Stimulated activated CD4-positive, alpha-beta T cell treated with anti-CD3 and anti-CD28 coated beads, TNF-alpha, amount 100 ng/mL, for 48 hours (primary cell): ENCODE measurements around the gene NFAM1.

Experiments used
- DNase-seq, 3 donors: peaks; one replicate each; pipeline ENCODE4 v3.0.0-alpha.2; 2020; ENCODE audit warnings: low read depth in 3 of 3

Gene NFAM1

GRCh38 chr22:42414565-42415303 is 17.5 kb downstream of the NFAM1 start:
- no peak for DNase-seq

- DNase-seq = no peak
Observed at GRCh38 chr22:42414021-42414420, 18.2 kb downstream of the NFAM1 start.

GRCh38 chr22:42412744-42413333 is 19.4 kb downstream of the NFAM1 start:
- DNase-seq = no peak

GRCh38 chr22:42410708-42411107 is 21.5 kb downstream of the NFAM1 start:
- no peak for DNase-seq

GRCh38 chr22:42408810-42409529 is 23.2 kb downstream of the NFAM1 start:
- DNase-seq = no peak

GRCh38 chr22:42408276-42408675 is 23.9 kb downstream of the NFAM1 start:
- DNase-seq = no peak

GRCh38 chr22:42404266-42404665 is 27.9 kb downstream of the NFAM1 start:
- no peak for DNase-seq

- DNase-seq = no peak
Observed at GRCh38 chr22:42401535-42402334, 30.5 kb downstream of the NFAM1 start.

GRCh38 chr22:42400811-42401534 is 31.2 kb downstream of the NFAM1 start:
- no peak for DNase-seq

- no peak for DNase-seq
Observed at GRCh38 chr22:42399315-42400271, 32.6 kb downstream of the NFAM1 start.

- no peak for DNase-seq
Observed at GRCh38 chr22:42397332-42398249, 34.6 kb downstream of the NFAM1 start.

- no peak for DNase-seq
Observed at GRCh38 chr22:42396621-42397331, 35.4 kb downstream of the NFAM1 start.

- no peak for DNase-seq
Observed at GRCh38 chr22:42389143-42389542, 43.1 kb downstream of the NFAM1 start.

- DNase-seq = no peak
Observed at GRCh38 chr22:42388130-42388797, 43.9 kb downstream of the NFAM1 start.

- no peak for DNase-seq
Observed at GRCh38 chr22:42387631-42388030, 44.6 kb downstream of the NFAM1 start.

- DNase-seq = no peak
Observed at GRCh38 chr22:42385696-42386095, 46.5 kb downstream of the NFAM1 start.

- DNase-seq = no peak
Observed at GRCh38 chr22:42384506-42384905, 47.7 kb downstream of the NFAM1 start.

GRCh38 chr22:42383851-42384417 is 48.3 kb downstream of the NFAM1 start:
- DNase-seq = no peak
